GM19099 (cell line): Measurements from ENCODE around the gene RPS6KA2.

Experiments
- POLR2A ChIP-seq: IDR thresholded peaks from 3 replicates; pipeline ENCODE4 v1.6.1; 2011; ENCODE audit warnings: low read depth; ENCODE audit not compliant: insufficient read length; ENCODE audit errors: extremely low read depth

The RPS6KA2 gene

GRCh38 chr6:166461821-166462460 lies 165.1 kb downstream of the RPS6KA2 start:
- TF ChIP-seq POLR2A = no peak

GRCh38 chr6:166460473-166461437 lies 166.3 kb downstream of the RPS6KA2 start:
- TF ChIP-seq POLR2A = no peak

DNA sequence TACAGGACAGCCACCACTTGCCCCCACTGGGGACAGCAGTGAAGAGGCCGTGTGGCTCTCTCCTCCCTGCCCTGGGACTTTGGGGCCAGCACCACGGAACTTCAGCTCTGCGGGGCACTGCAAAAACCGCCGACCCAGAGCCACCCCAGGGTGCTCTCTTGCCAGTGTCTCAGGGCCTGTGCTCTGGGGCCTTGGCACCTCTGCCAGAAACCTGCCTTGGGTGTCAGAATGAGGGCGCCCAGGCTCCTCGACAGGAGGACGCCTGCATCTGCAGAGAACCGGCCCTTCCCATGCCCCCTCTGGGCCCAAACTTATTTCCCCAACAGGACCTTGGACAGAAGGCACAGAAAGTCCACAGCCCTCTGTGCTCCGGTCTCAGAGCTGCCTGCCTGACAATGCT lies 167.1 kb downstream of the RPS6KA2 start:
- TF ChIP-seq POLR2A = no peak

DNA sequence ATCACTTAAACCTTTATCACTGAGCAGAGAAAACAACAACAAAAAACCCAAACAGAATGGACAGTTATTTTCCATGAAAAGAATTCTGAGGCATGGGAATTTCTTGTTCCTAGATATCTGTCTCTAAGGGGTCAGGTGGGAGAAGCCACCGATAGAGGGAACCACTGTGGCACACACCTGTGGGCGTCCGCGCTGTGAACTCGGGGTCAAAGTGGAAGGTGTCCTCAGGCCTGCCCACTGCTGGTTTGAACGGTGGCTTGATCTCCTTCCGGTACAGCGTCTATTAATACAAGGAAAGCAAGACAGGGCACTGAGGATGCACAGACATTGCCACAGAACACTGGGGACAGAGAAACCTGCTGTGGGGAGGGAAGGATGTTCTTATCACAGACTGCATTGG lies 167.8 kb downstream of the RPS6KA2 start:
- TF ChIP-seq POLR2A = no peak

- TF ChIP-seq POLR2A = no peak
Observed at GRCh38 chr6:166456395-166457156, 170.5 kb downstream of the RPS6KA2 start.

GRCh38 chr6:166454692-166455515 lies 172.1 kb downstream of the RPS6KA2 start:
- TF ChIP-seq POLR2A = no peak

DNA sequence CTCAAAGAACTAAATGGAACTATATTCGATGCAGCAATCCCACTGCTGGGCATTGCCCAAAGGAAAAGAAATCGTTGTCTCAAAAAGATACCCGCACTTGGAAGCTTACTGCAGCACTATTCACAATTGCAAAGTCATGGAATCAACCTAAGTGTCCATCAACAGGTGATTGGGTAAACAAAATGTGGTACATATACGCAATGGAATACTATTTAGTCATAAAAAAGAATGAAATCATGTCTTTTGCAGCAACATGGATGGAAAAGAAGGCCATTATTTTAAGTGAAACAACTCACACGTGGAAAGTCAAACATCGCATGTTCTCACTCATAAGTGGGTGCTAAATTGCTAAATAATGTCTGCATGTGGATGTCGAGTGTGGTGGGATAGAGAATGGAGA lies 173.4 kb downstream of the RPS6KA2 start:
- no peak for TF ChIP-seq POLR2A

DNA sequence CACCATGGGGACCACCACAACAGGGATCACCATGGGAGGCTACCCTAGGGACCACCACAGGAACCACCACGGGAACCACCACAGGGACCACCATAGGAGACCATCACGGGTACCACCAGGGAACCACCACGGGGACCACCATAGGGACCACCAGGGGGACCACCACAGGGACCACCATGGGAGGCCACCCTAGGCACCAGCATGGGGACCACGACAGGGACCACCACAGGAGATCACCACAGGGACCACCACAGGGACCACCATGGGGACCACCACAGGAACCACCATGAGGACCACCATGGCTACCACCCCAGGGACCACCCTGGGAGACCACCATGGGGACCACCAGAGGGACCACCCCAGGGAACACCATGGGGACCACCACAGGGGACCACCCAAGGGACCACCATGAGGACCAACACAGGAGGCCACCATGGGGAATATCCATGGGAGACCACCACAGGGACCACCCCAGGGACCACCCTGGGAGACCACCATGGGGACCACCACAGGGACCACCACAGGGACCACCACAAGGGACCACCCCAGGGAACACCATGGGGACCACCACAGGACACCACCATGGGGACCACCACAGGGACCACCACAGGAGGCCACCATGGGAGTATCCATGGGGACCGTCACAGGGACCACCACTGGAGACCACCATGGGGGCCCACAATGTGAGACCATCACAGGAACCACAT lies 176.7 kb downstream of the RPS6KA2 start:
- no peak for TF ChIP-seq POLR2A

- no peak for TF ChIP-seq POLR2A
Observed at GRCh38 chr6:166449641-166450040, 177.4 kb downstream of the RPS6KA2 start.

GRCh38 chr6:166449036-166449435 lies 178.0 kb downstream of the RPS6KA2 start:
- no peak for TF ChIP-seq POLR2A

DNA sequence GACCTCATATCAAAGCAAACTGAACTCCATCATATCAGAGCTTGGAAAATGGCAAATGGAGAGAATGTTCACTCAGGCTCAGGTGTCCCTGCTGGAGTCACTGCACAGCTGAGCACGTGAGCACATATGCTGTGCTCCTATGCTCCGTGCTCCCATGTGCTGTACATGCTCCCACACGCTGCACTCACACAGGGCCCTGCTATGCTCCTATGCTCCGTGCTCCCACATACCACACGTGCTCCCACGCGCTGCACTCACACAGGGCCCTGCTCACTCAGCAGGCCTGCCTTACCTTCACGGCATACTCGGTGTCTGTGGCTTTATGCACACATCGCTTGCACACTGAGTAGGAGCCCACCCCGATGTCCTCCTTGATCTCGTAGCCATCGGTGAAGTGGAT lies 178.6 kb downstream of the RPS6KA2 start:
- no peak for TF ChIP-seq POLR2A

- TF ChIP-seq POLR2A = no peak
Observed at GRCh38 chr6:166446567-166447065, 180.4 kb downstream of the RPS6KA2 start.

- TF ChIP-seq POLR2A = no peak
Observed at GRCh38 chr6:166446146-166446545, 180.9 kb downstream of the RPS6KA2 start.

DNA sequence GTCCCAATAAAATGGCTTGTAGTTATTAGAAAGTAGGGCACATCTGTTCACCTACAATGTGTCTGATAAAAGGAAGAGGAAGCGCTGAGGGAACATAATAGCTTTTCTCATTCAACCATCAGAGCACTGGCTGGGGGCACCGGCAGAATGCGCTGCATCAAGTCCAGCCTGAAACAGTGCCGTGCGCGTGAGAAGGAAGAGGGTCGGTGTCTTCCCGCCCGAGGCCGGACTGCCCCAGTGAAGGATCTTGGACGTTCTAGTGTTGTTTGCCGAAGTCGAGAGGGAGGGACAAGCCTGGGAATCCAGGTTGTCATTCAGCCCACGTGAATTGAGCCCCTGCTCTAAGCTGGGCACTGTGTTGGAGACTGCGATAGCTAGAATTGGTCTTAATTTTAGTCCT lies 182.6 kb downstream of the RPS6KA2 start:
- TF ChIP-seq POLR2A = no peak

- no peak for TF ChIP-seq POLR2A
Observed at GRCh38 chr6:166443166-166443565, 183.9 kb downstream of the RPS6KA2 start.
